K562 (cell line): ENCODE data around the gene SOBP. TPM values are rescaled to one million over a fixed set of nuclear protein-coding genes. Genes with fewer than 3 reads are reported as not detected.

Experiments
- ATAC-seq: fragments of 200-7000 bp; cut with Tn5 transposase; 3 replicates; pipeline ENCODE4 v1.9.1; 2020; ENCODE audit warnings: moderate library complexity
- BruUV-seq: library from RNA; stranded (reverse); fragments of 400-500 nt; replicated peaks from 2 replicates; lab custom pipeline; 2021; lab: Mats Ljungman, UMichigan
- CTCF ChIA-PET: fragments of 300-600 bp; formaldehyde crosslinking; extraction: SDS; loops from one replicate; lab custom pipeline; 2021; ENCODE audit warnings: low intra/inter-chr PET ratio; lab: Yijun Ruan, JAX
- POLR2A ChIA-PET: fragments of 300-600, 350-650 bp; sonication (Branson Sonifier 250); formaldehyde crosslinking; extraction: SDS; loops from one replicate; lab custom pipeline; 2021; ENCODE audit warnings: antibody characterized with exemption, inconsistent platforms; lab: Yijun Ruan, JAX
- DNase-seq, 4 experiments: peaks; one replicate each; pipeline versions ENCODE4 v3.0.0 to v3.0.0-alpha.2; 2011 to 2018; ENCODE audit warnings: low spot score in 3 of 4, mixed read lengths in 3 of 4; ENCODE audit errors: extremely low read depth in 1 of 4
- FAIRE-seq: peaks from 2 replicates; lab custom pipeline; 2011; peaks lifted over from hg19 to GRCh38; lab: Jason Lieb, UNC
- H2AFZ ChIP-seq: 2 replicates; pipeline ENCODE4 v1.6.0; 2011; ENCODE audit warnings: low read depth, low read length, control low read depth, inconsistent platforms
- H3K27ac ChIP-seq: fragments of 200-600 bp; 3 replicates; pipeline ENCODE4 v1.8.0; 2011; ENCODE audit warnings: low read depth, mild to moderate bottlenecking, control low read depth, inconsistent platforms, low read length, moderate library complexity, mixed read lengths; ENCODE audit errors: extremely low read depth
- H3K27me3 ChIP-seq, 2 experiments: fragments of 300-600 bp in 1 of 2; 2 replicates in 1 of 2; 3 replicates in 1 of 2; pipeline versions ENCODE4 v1.6.0 to v1.8.0; 2011; ENCODE audit warnings: inconsistent platforms in 2 of 2, low read length in 2 of 2, mild to moderate bottlenecking in 1 of 2, mixed read lengths in 1 of 2, moderate library complexity in 1 of 2; ENCODE audit not compliant: control insufficient read depth in 2 of 2, insufficient read depth in 2 of 2
- H3K36me3 ChIP-seq: fragments of 300-600 bp; 3 replicates; pipeline ENCODE4 v1.8.0; 2011; ENCODE audit warnings: mild to moderate bottlenecking, low read length, inconsistent platforms; ENCODE audit not compliant: control insufficient read depth, insufficient read depth
- H3K4me1 ChIP-seq, 2 experiments: fragments of 200-600 bp in 1 of 2; replicated peaks in 1 of 2; 2 replicates in 1 of 2; 3 replicates in 1 of 2; pipeline versions ENCODE4 v1.5.1 to v1.8.0; 2011; ENCODE audit warnings: inconsistent platforms in 2 of 2, low read length in 2 of 2, mild to moderate bottlenecking in 1 of 2, mixed read lengths in 1 of 2, moderate library complexity in 1 of 2; ENCODE audit not compliant: control insufficient read depth in 2 of 2, insufficient read depth in 2 of 2
- H3K4me2 ChIP-seq: 2 replicates; pipeline ENCODE4 v1.6.1; 2011; ENCODE audit warnings: low read length, control low read depth, inconsistent platforms, mixed read lengths; ENCODE audit not compliant: insufficient read depth
- H3K4me3 ChIP-seq: fragments of 200-600 bp; sonication (generic), shearing (Covaris generic); 2 replicates; pipeline ENCODE4 v1.5.1; 2016; ENCODE audit warnings: control low read depth, inconsistent platforms
- H3K79me2 ChIP-seq: fragments of 200-600 bp; 3 replicates; pipeline ENCODE4 v1.8.0; 2011; ENCODE audit warnings: low read length, inconsistent platforms; ENCODE audit not compliant: control insufficient read depth, insufficient read depth
- H3K9ac ChIP-seq, 2 experiments: 2 replicates each; pipeline versions ENCODE4 v1.6.0 to v1.6.1; 2011; ENCODE audit warnings: low read depth in 2 of 2, low read length in 2 of 2, control low read depth in 1 of 2, inconsistent platforms in 1 of 2, mild to moderate bottlenecking in 1 of 2, mixed read lengths in 1 of 2; ENCODE audit not compliant: insufficient read depth in 1 of 2
- H3K9me1 ChIP-seq: one replicate; pipeline ENCODE4 v1.6.0; 2011; ENCODE audit warnings: inconsistent platforms, mild to moderate bottlenecking, low read length, moderate library complexity; ENCODE audit not compliant: control insufficient read depth, insufficient read depth
- H3K9me3 ChIP-seq: replicated peaks from 2 replicates; pipeline ENCODE4 v1.5.1; 2011; ENCODE audit warnings: low read depth, low read length, inconsistent platforms; ENCODE audit not compliant: control insufficient read depth, insufficient read depth
- H4K20me1 ChIP-seq: replicated peaks from 2 replicates; pipeline ENCODE4 v1.6.1; 2011; ENCODE audit warnings: low read length, inconsistent platforms, mixed read lengths; ENCODE audit not compliant: control insufficient read depth, insufficient read depth
- ATF7 ChIP-seq: fragments of 450-650 bp; IDR thresholded peaks from 2 replicates; pipeline ENCODE4 v1.7.1; 2014; ENCODE audit warnings: mild to moderate bottlenecking, moderate library complexity
- HLTF ChIP-seq: fragments of 450-650 bp; IDR thresholded peaks from 2 replicates; pipeline ENCODE4 v1.6.1; 2016
- NFRKB ChIP-seq: fragments of 450-650 bp; IDR thresholded peaks from 2 replicates; pipeline ENCODE4 v1.6.1; 2016; ENCODE audit warnings: low read depth
- NR2C1 ChIP-seq, 2 experiments: fragments of 450-650 bp; IDR thresholded peaks; 2 replicates each; pipeline ENCODE4 v1.6.1; 2017; ENCODE audit warnings: mild to moderate bottlenecking in 2 of 2, antibody characterized with exemption in 1 of 2, inconsistent platforms in 1 of 2, missing compliant biosample characterization in 1 of 2, missing genetic modification characterization in 1 of 2
- RUNX1 ChIP-seq: sonication (generic); IDR thresholded peaks from 2 replicates; pipeline ENCODE4 v1.6.1; 2016; ENCODE audit warnings: antibody characterized with exemption, low read depth
- SAFB ChIP-seq: fragments of 200-400 bp; formaldehyde crosslinking; IDR thresholded peaks from 2 replicates; pipeline ENCODE4 v1.6.1; 2017; ENCODE audit warnings: low read depth, low read length, borderline replicate concordance
- TBP ChIP-seq: optimal IDR thresholded peaks from 2 replicates; pipeline ENCODE3; 2011; ENCODE audit warnings: low read depth, low read length, improper control_type of control experiment
- ZC3H11A ChIP-seq: IDR thresholded peaks from 2 replicates; pipeline ENCODE4 v1.6.1; 2012; ENCODE audit warnings: low read depth, low read length, improper control_type of control experiment
- ZNF143 ChIP-seq: sonication (generic); formaldehyde crosslinking; IDR thresholded peaks from 2 replicates; pipeline ENCODE4 v1.9.0; 2022; ENCODE audit warnings: mild to moderate bottlenecking, missing genetic modification reagents
- ZNF655 ChIP-seq: fragments of 250-450 bp; sonication (Bioruptor Pico); IDR thresholded peaks from 2 replicates; pipeline ENCODE4 v1.5.0; 2021
- ZNF668 ChIP-seq: fragments of 250-450 bp; sonication (Bioruptor Pico); IDR thresholded peaks from 2 replicates; pipeline ENCODE4 v1.8.0; 2022; ENCODE audit warnings: mild to moderate bottlenecking, inconsistent platforms
- WGBS: fragments of 100-300 bp; shearing (Covaris generic); methylation state at CpG from one replicate; pipeline ENCODE4 v1.1.6; 2016; ENCODE audit warnings: low coverage, mixed read lengths; ENCODE audit not compliant: insufficient coverage; ENCODE audit errors: missing lambda C conversion rate; 5-methylcytosine and 5-hydroxymethylcytosine counted together
- in situ Hi-C: fragments of 300-500 bp; cut with MboI; formaldehyde crosslinking; loops from 4 replicates; pipeline ENCODE4 v1.15.0; 2018; ENCODE audit warnings: inconsistent platforms, mixed read lengths
- intact Hi-C: fragments of 100-400 bp; cut with micrococcal nuclease; formaldehyde crosslinking; loops from 2 replicates; pipeline ENCODE4 v1.14.2; 2022
- polyA plus RNA-seq, 8 experiments: library from polyadenylated mRNA; depleted of rRNA in 4 of 8; stranded (reverse) in 5 of 8; unstranded in 3 of 8; fragments of >200 nt; fragmentation: Nextera tagmentation in 2 of 8; fragmentation: Illumina TruSeq in 1 of 8; extraction: Ambion mirVana in 2 of 8; extraction: Trizol in 1 of 8; gene quantifications; 2 replicates each; pipeline versions ENCODE4 v1.2.1 to v1.2.3, GENCODE V29; 2011 to 2014; ENCODE audit warnings: inconsistent platforms in 1 of 8, missing spikeins in 1 of 8
- total RNA-seq, 7 experiments: library from RNA; depleted of rRNA in 6 of 7; stranded (reverse); fragments of >200 nt in 6 of 7; fragmentation: Illumina TruSeq in 2 of 7; extraction: Trizol in 2 of 7; gene quantifications; 2 replicates each; pipeline versions ENCODE4 v1.2.1 to v1.2.3, GENCODE V29; 2011 to 2021; ENCODE audit warnings: low replicate concordance in 1 of 7

The SOBP gene
- total and polyA plus RNA-seq, 9 of the 15 experiments (the other 6 are each of a cell fraction or from before 2014, with no cell fraction given), result 0.16 TPM; not detected in 8

- TF ChIP-seq ZNF655 (no peak), NFRKB (no peak), TBP (no peak), NR2C1 (IDR thresholded peaks at IDR 0.05) (no peak), NR2C1 (tag; IDR thresholded peaks at IDR 0.05) (no peak)
- TF ChIP-seq, all 486 proteins: peak for 0
Measured at GRCh38 chr6:107655864-107656263, 165.9 kb downstream of the SOBP start (continued).

- ATAC-seq (no peak), FAIRE-seq (no peak), DNase-seq (no peak)
- Histone ChIP-seq H3K4me3 (no peak overlapping the region), H3K9me1 (no peaks in the 10 kb centered on the region), H3K9ac (no peak overlapping the region), H4K20me1 (no peaks in the 10 kb centered on the region; the same call in 1 of the 2 replicates), H3K27me3 (peaks cover 36 to 37% of the 10 kb centered on the region in 2 experiments), H2AFZ (no peak overlapping the region), H3K27ac (no peak overlapping the region), H3K4me1 (peaks cover 0 to 6% of the 10 kb centered on the region in 2 experiments; a peak in 2 of 5 replicates), H3K79me2 (no peaks in the 10 kb centered on the region), H3K36me3 (no peaks in the 10 kb centered on the region), H3K4me2 (no peak overlapping the region), H3K9me3 (no peaks in the 10 kb centered on the region; the same call in 1 of the 2 replicates)
- no TSS peak for BruUV-seq
- ChIA-PET POLR2A (interaction anchor here (1.0 to 1.2 kb wide), 2 partner anchors 11 to 27 kb away, joined by 4 to 6 read pairs; no protein-coding TSS in a partner anchor), CTCF (no interaction called here)
- intact Hi-C loops, result loop anchor here (10.0 kb wide), 1 partner anchor 472 kb away; no protein-coding TSS in a partner anchor
- TF ChIP-seq SAFB (no peak), ATF7 (no peak), HLTF (no peak), ZNF668 (CRISPR knock-in tag) (no peak), ZNF143 (CRISPR knock-in tag) (no peak), ZC3H11A (no peak), RUNX1 (no peak)
- in situ Hi-C loops, result no loop called here
- 0% methylated on average over 1 of the region's 1 CpG for WGBS
Measured at GRCh38 chr6:107656401-107656800, 166.5 kb downstream of the SOBP start.
